Activated T-cell treated with anti-CD3 and anti-CD28 coated beads for 24 hours (primary cell): ENCODE results near the gene TMEM163.
"Not testable (repeated sequence)": the region's sequence is repeated elsewhere in the genome, so short reads cannot be mapped to it uniquely, and the experiment has no call there.

Experiments
- DNase-seq: peaks from one replicate; pipeline ENCODE4 v3.0.0-alpha.2; 2020; ENCODE audit warnings: low read depth

TMEM163 gene

DNA sequence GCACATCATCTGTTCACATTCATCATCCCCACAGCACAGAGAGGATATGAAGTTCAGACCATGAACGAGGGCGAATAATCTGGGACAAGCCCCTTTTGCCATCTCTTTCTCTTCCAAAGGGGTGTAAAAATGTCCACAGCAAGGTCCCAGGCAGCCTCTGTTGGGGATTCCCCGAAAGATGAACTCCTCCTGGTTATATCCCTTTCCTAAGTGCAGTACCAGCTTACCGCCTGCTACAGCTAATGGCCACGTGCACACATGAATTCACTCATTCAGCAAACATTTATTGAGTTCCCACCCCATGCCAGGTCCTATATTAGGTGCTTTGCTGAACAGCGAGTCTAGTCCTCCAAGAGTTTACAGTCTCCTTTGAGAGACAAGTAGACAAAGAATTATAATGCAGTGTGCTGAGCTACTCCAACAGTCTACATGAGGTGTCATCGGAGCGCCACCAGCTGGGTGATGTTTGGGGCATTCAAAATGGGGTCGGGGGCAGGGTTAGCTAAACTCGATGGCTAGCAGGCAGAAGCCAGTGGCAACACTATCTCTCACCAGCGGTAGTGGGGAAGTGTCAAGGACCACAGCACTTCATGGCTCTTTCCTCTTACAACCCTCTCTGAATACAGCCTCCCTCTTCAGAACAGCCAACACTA is 228.9 kb downstream of the TMEM163 start:
- no peak for DNase-seq

DNA sequence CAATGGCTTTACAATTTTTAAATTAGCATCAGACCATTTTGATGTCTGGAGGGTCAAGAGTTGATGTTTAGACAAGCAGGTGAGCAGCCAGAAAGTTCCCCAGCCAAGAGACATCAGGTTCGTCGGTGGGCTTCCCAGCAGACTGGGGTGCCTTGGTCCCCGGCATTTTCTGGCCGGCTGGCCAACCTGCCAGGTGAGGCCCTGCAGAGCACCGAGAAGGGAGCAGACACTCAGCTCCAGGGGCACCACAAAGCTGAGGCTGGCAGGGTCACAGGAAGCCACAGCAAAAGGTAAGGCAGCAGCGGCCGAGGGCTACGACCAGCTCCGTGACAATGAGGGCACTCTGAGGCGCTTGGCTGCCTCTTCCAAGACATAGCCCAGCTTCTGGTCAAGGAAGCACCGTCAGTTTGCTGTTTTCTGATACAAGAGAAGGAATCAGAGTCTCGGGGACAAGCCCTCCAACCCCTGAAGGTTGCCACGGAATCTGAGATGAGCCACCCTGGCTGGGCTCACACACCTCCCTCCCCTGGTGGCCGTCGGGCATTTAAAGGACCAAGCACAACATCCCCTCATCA is 235.9 kb downstream of the TMEM163 start:
- DNase-seq: no peak

DNA sequence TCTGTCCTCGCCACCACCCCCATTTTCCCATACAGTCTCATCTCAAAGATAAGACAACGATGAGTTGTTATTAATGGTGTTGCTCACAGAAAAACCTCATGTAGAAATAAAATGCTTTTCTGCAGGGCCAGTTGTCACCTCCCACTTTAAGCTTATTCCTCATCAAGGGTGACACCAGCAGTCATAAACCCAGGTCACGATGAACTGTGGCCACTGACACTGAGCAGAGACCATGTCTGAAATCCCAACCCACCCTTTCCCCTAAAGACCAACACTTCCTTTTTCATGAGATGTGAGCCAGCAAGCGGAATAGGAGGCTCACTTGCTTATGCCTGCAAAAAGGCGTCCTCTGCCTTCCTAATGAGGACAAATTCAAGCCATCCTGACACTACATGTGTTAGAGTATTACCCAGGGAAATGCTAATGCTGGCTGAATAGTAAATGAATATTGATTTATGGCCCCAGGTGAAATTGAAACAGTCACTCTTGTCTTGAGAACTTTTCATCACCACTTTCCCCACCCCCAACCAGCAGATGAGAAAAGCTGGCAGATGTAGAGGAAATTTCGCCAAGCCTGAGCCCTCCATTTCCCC is 236.6 kb downstream of the TMEM163 start:
- DNase-seq: no peak

DNA sequence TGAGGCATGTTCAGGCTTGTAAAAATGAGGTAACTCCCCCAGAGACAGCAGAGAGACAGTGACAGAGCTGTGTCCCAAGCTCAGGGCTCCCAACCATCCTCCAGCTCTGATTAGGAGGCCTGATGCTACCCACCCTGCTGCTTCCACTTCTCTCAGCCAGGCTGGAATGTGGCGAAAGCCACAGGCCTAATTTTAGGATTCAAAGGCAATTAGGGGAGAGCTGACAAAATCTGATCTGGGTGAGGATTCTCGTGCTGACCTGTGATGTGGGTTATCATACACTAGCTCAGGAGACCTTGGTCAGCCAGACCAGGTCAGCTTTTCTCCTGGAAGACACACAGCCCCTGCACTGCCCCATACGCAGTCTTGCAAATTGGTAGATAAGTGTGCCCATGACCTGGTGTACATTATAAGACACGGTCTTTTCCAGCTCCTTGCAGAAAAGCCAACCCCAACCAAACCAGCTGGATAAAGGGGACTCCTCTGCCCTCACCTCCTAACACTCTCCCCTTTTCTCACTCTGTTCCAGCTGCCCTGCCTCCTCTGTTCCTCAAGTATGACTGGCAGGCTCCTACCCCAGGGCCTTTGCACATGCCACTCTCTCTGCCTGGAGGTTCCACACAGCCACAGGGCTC is 239.0 kb downstream of the TMEM163 start:
- no peak for DNase-seq

DNA sequence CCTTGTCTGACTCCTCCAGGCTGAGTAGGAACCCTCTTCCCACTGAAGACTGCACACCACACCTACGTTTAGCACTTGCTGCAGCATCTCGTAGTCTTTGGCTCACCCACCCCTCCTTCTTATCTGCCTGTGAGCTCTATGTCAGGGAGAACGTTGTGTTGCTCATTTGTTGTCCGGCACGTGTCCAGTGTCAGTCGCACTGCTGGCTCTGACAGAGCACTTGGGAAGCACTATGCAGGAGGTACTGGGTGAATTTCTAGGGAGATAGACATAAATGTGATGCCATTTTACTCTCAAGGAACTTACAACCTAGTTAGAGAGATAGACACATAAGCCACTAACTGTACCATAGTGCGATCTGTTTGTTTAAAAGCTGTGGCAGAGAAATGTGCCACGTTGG is 241.8 kb downstream of the TMEM163 start:
- not testable (repeated sequence) for DNase-seq

DNA sequence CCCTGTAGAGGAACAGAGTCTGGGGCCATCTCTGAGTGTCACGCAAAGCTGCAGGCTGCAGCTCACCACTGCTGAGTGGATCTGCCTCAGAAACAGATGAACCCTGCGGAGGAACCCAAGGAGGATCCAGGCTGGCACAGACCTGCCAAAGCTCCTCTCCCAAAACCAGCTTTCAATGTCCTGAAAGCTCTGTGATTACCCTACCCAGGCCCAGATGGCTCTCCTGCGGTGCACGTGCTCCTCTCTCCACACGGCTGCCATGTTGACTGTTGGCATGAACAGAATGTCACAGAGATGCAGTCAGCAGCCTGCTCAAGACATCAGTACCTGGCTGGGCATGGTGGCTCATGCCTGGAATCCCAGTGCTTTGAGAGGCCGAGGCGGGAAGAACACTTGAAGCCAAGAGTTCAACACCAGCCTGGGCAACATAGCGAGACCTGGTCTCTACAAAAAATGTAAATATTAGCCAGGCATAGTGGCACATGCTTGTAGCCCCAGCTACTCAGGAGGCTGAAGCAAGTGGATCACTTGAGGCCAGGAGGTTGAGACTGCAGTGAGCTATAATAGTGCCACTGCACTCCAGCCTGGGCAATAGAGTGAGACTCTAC is 248.1 kb downstream of the TMEM163 start:
- DNase-seq: no peak

DNA sequence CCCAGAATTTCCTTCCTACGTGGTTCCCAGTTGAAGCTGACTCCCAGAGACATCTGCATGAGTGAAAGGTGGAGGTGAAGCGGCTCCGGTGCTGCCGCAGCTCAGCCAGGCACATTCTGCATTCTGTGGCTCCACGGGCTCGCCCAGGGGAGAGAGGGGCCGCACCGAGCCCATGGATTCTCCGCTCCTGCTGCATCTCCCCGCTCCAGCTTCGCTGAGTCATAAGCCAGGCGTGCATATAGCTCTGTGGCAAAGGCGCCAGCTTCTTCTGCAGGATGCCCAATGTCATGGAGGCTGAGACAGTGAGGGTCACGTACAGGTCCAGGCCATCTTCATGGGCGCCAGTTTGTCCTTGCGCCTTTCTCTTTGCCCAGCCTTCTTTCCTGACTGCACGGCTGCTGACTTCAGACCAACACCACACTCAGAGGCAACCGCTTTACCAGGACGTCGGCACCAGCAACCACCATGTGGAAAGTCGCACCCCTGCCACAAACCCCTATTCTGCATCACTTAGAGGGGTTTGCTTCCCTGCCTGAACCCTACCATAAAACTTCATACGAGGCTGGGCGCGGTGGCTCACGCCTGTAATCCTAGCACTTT is 249.2 kb downstream of the TMEM163 start:
- no peak for DNase-seq

DNA sequence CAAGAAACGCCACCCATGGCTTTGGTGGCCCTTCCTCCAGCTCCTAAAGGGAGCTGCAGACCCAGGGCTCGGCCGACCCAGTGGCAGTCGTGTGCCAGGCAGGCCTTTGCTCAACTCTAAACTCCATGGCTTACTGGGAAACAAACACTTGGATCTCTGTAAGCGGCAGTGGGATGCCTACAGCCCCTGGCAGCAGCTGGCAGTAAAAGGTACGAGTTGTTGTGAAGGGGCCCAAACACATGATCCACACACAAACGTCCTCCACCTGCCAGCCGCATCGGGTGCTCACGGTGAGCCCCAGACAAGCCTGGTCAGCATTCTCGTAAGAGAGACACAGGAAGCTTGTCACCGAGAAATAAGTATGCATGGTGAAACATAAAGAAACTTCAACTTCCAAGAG is 250.0 kb downstream of the TMEM163 start:
- DNase-seq: no peak

DNA sequence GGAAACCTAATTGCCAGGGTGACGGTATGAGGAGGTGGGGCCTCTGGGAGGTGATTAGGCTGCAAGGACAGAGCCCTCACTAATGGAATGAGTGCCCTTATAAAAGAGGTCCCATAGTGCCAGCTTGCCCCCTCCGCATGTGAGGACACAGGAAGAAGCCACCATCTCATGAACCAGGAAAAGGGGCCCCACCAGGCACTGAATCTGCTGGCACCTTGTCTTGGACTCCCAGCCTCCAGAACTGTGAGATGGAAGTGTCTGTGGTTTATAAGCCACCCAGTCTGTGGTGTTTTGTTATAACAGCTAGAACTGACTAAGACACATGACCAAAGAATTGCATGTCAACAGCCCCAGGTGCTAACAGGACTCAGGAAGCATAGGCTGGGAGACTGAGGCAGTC is 250.6 kb downstream of the TMEM163 start:
- DNase-seq: no peak

DNA sequence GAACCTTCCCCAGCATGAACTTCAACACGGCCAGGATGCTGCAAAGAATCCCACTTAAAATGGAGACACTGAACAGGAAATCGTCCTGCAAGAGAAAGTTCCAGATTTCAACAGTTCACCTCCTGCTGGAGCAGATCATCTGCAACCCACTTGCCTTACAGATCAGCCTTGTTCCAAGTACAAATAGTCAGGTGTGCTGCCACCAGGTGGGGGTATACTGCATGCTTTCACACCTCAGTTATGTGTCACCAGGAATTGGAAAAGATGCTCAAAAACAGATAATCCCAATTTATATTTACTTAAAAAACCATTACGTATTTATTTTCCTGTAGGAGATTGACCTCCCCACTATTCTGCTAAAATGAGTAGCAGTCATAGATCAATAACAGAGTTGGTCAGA is 252.7 kb downstream of the TMEM163 start:
- DNase-seq: no peak

DNA sequence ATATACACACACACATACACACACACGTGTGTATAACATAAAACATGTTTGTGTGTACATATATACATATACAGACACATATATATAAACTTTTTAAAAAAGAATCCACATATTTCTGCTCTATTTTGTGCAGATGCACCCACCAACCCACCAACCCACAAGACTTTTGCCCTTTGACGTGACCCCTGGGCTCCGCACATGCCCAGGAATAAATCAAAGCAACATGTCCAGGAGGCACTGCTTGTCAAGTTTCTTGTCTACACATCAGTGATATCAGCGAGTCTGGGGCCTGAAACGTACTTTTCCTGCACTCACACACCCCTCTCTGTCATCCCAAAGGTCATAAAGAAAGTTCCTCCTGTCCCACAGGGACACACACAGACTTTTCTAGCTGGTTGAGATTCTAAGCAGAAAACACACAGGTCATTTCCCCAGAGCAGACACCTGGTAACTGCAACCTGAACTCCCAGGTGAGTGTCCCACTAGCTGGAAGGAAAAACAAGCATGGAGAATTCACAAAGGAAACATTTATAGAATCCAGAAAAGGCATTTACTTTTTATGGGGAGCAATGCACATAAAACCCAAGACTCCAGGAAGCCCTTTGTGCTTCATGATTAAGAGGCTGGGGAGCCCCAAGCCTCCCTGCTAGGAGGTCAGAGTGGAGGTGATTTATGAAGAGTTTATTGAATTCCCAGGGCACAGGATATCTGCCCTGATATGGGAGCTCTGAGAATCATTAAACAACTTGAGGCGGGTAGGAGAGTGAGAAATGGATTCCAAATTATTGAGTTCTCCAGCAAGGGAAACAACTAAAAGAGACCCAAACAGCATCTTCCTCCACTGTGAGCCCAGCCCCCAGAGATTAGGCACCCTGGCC is 253.3 kb downstream of the TMEM163 start:
- DNase-seq: no peak

DNA sequence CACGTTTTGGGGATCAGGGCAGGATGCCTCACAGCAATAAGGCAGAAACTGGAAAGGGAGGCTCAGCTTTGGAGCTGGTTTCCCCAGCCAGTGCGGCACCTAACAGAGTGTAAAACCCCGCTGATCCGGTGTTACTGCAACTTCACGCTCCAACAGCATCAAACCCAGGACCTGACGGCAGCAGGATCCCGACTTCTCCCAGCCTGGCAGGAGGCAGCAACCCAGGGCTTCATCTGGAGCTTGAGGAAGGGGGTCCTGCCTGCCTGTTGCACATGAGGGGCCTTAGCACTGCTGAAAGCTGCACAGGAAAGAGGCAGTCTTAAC is 255.1 kb downstream of the TMEM163 start:
- DNase-seq: no peak

DNA sequence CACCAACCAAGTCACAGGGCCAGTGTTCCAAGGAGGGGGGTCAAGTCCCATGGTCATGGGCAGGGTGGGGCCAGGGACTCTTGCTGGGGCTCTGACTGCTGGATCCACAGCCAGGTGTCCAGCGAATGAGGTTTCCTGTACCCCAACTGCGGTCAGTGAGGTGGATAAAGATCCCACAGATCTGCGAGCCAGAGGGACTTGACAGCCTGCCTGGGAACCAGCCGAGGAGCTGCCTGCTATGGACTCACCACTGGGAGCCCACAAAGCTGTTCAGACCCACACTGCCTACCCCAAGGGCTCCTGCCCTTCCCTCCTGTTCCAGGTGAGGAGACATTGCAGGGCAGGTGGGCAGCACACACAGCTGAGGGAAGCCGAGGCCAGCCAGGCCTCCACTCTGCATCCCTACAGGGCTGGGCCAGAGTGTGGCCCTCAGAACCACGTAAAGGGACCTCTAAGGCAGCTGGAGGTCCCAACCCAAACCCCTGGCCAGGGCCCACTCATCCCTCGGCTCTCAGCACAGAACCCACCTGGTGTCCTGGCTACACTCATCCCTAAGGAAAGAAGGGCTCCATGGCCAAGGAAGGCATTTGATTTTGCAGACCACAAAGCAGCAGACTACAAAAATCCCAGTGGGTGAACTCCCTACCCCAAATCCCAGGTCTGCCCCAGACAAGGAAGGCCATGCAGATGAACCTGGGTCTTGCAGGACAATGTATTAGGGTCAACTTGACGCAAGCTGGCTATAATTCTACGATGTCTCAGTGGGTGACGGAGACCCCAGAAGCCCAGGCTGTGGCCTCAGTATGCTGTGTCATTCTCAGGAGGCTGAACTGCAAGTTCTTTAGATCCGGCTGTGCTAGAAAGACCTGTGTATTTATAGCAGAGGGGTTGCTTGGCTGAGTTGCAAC is 255.8 kb downstream of the TMEM163 start:
- DNase-seq: no peak

DNA sequence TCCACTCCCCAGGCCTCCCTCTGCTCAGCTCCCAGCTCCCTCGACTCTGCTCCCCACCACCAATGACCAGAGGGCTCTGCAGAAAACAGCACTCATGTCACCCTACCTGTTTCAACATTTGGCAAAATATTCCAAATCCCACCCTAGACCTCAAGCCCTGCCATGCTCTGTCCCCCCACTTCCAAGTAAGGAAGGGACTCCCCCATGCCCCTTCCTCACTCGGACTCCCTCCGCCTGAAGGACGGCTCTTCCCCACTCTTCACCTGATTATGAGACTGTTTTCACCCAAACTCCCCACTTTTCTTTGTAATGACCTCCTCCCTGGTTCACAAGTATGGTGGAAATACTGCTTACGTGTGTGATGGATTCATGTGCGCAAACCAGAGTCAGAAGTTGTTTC is 256.5 kb downstream of the TMEM163 start:
- no peak for DNase-seq

DNA sequence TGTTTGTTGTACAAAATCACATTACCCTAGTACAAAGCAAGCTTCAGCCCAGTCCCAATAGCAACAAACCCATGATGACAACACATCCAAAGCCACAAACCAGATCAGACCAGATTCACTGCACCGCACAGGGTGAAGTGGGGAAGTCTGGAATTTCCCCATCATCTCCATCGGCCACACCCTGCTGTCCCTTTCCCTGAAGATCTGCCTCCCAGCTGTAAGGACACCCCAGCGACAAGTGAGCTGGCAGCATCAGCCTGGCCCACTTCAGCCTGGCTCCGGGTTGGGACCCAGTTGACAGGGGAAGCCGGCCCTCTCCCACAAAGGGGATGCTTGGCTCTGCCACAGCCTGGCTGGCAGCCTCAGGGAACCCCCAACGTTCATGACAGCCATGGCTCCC is 257.3 kb downstream of the TMEM163 start:
- no peak for DNase-seq

DNA sequence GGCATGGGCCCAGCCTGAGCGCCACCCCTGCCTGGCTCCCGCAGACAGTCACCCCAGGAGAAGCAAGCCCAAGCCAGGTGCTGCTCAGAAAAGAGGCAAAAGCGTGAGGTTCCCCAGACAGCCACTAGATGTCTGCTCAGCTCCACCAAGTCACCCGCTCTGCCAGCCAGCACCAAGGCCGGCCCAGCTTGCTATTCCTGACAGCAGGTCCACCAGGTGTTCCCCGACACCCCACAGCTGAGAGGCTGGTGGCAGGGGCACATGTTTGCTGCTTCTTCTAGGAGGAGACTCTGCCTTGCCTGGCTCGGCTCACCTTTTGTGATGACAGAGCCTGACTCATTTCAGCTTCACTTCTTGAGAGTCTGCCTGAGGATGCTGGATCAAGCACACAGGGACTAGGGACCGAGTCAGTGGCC is 258.2 kb downstream of the TMEM163 start:
- no peak for DNase-seq

DNA sequence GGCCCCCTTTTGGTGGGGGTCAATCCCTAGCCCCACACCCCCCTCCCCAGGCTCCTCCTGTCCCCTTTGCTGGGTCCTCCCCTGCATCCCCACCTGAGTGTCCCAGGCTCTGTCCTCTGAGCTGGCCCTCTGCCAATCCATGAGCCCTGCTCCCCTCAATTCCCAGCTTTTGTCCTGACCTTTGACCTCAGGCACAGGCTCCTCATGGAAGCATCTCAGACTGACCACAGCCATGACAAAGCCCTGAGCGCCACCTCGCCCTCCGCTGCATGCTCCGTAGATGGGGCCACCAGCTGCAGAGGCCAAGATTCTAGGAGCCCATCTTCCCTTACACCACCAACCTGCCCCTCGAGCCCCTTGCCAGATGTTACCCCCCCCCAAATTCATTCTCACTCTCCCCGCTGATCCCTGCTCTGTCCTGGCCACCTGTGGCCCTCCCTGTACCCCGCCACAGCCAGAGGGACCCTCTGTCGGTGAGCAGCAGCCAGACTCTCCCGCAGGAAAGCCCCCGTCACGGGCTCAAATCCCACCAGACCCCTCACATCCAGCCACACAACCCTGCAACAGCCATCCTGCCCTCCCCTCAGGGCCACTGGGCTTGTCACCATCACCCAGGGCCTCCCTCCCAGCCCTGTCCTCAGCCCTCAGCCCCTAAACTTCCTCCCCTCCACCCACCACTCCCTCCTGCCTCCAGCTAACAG is 258.9 kb downstream of the TMEM163 start:
- DNase-seq: no peak

DNA sequence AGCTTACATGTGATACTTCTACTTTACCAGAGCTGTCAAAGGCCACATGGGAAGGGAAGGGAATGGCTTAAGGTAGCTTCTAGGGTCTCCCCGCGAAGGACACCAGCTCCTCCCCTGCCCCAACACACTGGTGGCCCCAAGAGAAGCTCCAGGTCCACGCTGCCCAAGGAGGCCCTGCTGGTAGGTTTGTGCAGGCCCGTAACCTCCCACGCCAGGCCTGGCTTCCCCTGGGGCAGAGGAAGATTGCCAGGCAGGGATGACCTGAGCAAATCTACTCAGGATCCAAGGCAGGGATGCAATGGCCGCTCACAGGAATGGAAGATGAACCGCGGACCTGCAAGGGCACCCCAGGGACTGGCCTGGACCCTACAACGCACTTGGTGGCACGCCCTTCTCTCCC is 259.9 kb downstream of the TMEM163 start:
- DNase-seq: no peak

DNA sequence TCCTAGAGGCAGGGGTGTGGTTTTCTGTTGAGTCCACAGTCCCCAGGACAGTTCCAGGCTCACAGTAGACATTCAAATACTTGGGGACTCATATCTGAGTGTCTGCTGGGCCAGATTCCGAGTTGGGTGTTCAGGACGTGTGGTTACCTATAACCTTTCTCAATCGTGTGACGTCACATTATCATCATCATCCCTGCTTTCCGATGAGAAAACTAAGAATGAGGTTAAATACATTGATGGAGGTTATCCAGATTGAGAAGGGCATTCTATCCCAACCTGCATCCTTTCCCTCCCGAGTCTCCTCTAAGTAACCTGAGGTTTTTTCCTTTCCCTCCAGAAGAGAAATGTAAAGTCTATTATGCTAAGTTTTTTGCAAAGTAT is 260.3 kb downstream of the TMEM163 start:
- DNase-seq: no peak
